GM12878 (cell line): ENCODE results near the gene DNAJC5G. TPM values are rescaled to one million over a fixed set of nuclear protein-coding genes. Genes with fewer than 3 reads are reported as not detected.

Source experiments
- ATAC-seq: fragments of 200-7000 bp; cut with Tn5 transposase; 3 replicates; pipeline ENCODE4 v1.9.1; 2020; ENCODE audit warnings: mild to moderate bottlenecking, moderate library complexity
- BruUV-seq: library from RNA; stranded (reverse); fragments of 400-500 nt; replicated peaks from 2 replicates; lab custom pipeline; 2021; lab: Mats Ljungman, UMichigan
- CTCF ChIA-PET: fragments of 300-600 bp; sonication (Branson Sonifier 250); formaldehyde crosslinking; extraction: SDS; loops from one replicate; lab custom pipeline; 2021; ENCODE audit warnings: inconsistent platforms; lab: Yijun Ruan, JAX
- POLR2A ChIA-PET: fragments of 350-600 bp; formaldehyde crosslinking; extraction: SDS; loops from one replicate; lab custom pipeline; 2021; ENCODE audit warnings: inconsistent platforms; lab: Charles Lee
- RAD21 ChIA-PET: fragments of 300-600 bp; sonication (Branson Sonifier 250); formaldehyde crosslinking; loops from one replicate; lab custom pipeline; 2023; ENCODE audit warnings: antibody characterized with exemption; ENCODE audit not compliant: unreplicated experiment; lab: Charles Lee
- SMC1A ChIA-PET: fragments of 300-600 bp; sonication (Branson Sonifier 250); formaldehyde crosslinking; loops from one replicate; lab custom pipeline; 2023; ENCODE audit not compliant: unreplicated experiment, uncharacterized antibody; lab: Charles Lee
- DNase-seq: peaks from one replicate; pipeline ENCODE4 v3.0.0-alpha.2; 2011; ENCODE audit warnings: low read depth, low spot score
- FAIRE-seq: peaks from 3 replicates; lab custom pipeline; 2011; peaks lifted over from hg19 to GRCh38; lab: Jason Lieb, UNC
- H2AFZ ChIP-seq: 2 replicates; pipeline ENCODE4 v1.6.0; 2011; ENCODE audit warnings: low read depth, low read length, control low read depth; ENCODE audit not compliant: control insufficient read depth
- H3K27ac ChIP-seq: 2 replicates; pipeline ENCODE4 v1.5.1; 2011; ENCODE audit warnings: control low read depth; ENCODE audit not compliant: control insufficient read depth, insufficient read depth
- H3K27me3 ChIP-seq, 2 experiments: replicated peaks in 1 of 2; 2 replicates each; pipeline versions ENCODE4 v1.6.0 to v1.6.1; 2011; ENCODE audit warnings: low read length in 1 of 2; ENCODE audit not compliant: control insufficient read depth in 2 of 2, insufficient read depth in 2 of 2
- H3K36me3 ChIP-seq, 2 experiments: 2 replicates each; pipeline ENCODE4 v1.5.1; 2011; ENCODE audit warnings: low read length in 1 of 2; ENCODE audit not compliant: control insufficient read depth in 2 of 2, insufficient read depth in 2 of 2
- H3K4me1 ChIP-seq: 2 replicates; pipeline ENCODE4 v1.6.1; 2011; ENCODE audit warnings: mild to moderate bottlenecking, low read length, moderate library complexity, mixed read lengths; ENCODE audit not compliant: control insufficient read depth, insufficient read depth
- H3K4me2 ChIP-seq: 2 replicates; pipeline ENCODE4 v1.6.0; 2011; ENCODE audit warnings: control low read depth; ENCODE audit not compliant: control insufficient read depth, insufficient read depth
- H3K4me3 ChIP-seq: fragments of 200-600 bp; sonication (generic); 2 replicates; pipeline ENCODE4 v1.5.1; 2016
- H3K79me2 ChIP-seq: 2 replicates; pipeline ENCODE4 v1.6.0; 2011; ENCODE audit warnings: low read length; ENCODE audit not compliant: control insufficient read depth, insufficient read depth
- H3K9ac ChIP-seq: 2 replicates; pipeline ENCODE4 v1.8.0; 2011; ENCODE audit warnings: low read length, control low read depth, mixed read lengths; ENCODE audit not compliant: control insufficient read depth, insufficient read depth
- H3K9me3 ChIP-seq: replicated peaks from 3 replicates; pipeline ENCODE4 v1.5.1; 2011; ENCODE audit warnings: mild to moderate bottlenecking, low read length; ENCODE audit not compliant: control insufficient read depth, insufficient read depth
- H4K20me1 ChIP-seq: 2 replicates; pipeline ENCODE4 v1.6.0; 2011; ENCODE audit not compliant: control insufficient read depth, insufficient read depth
- BMI1 ChIP-seq: fragments of 450-650 bp; IDR thresholded peaks from 2 replicates; pipeline ENCODE4 v1.6.1; 2016; ENCODE audit warnings: mild to moderate bottlenecking, moderate library complexity, borderline replicate concordance
- CHD2 ChIP-seq: IDR thresholded peaks from 2 replicates; pipeline ENCODE4 v1.6.1; 2011; ENCODE audit warnings: low read depth, low read length, improper control_type of control experiment, borderline replicate concordance
- CHD4 ChIP-seq: fragments of 200-600 bp; sonication (generic); IDR thresholded peaks from 2 replicates; pipeline ENCODE4 v1.6.1; 2016; ENCODE audit warnings: mild to moderate bottlenecking
- EP300 ChIP-seq, 2 experiments: fragments of 150-350 bp in 1 of 2; IDR thresholded peaks; 2 replicates each; pipeline ENCODE4 v1.6.1; 2011 to 2012; ENCODE audit warnings: low read depth in 2 of 2, low read length in 2 of 2, borderline replicate concordance in 1 of 2, improper control_type of control experiment in 1 of 2, inconsistent platforms in 1 of 2; ENCODE audit not compliant: control insufficient read depth in 1 of 2
- HDAC2 ChIP-seq: fragments of 200-600 bp; sonication (generic); IDR thresholded peaks from 2 replicates; pipeline ENCODE4 v1.6.1; 2017
- NBN ChIP-seq: fragments of 450-650 bp; IDR thresholded peaks from 2 replicates; pipeline ENCODE4 v1.6.1; 2016
- SREBF2 ChIP-seq: IDR thresholded peaks from 2 replicates; pipeline ENCODE4 v1.6.1; 2012; ENCODE audit warnings: mild to moderate bottlenecking, low read length
- WGBS: methylation state at CpG from one replicate; pipeline ENCODE4 v1.1.6; 2016; ENCODE audit warnings: low lambda C conversion rate; ENCODE audit not compliant: insufficient replicate concordance, insufficient coverage; ENCODE audit errors: missing lambda C conversion rate; 5-methylcytosine and 5-hydroxymethylcytosine counted together
- in situ Hi-C: fragments of 300-500 bp; cut with MboI; formaldehyde crosslinking; loops from 9 replicates; pipeline ENCODE4 v1.14.3; 2018; ENCODE audit warnings: mixed read lengths
- intact Hi-C: fragments of 100-400 bp; cut with micrococcal nuclease; formaldehyde crosslinking; loops from one replicate; pipeline ENCODE4 v1.14.2; 2022; ENCODE audit not compliant: unreplicated experiment
- polyA plus RNA-seq, 11 experiments: library from polyadenylated mRNA; depleted of rRNA in 4 of 11; unstranded in 6 of 11; stranded (reverse) in 5 of 11; fragments of >200 nt; fragmentation: Nextera tagmentation in 4 of 11; fragmentation: Illumina TruSeq in 1 of 11; extraction: Ambion mirVana in 4 of 11; extraction: Trizol in 1 of 11; gene quantifications; 1 replicate in 1 of 11; 2 replicates in 10 of 11; pipeline versions ENCODE4 v1.2.1 to v1.2.3, GENCODE V29; 2011 to 2016; ENCODE audit warnings: inconsistent platforms in 2 of 11, missing spikeins in 2 of 11, low read depth in 1 of 11
- total RNA-seq, 4 experiments: library from RNA; depleted of rRNA in 3 of 4; stranded (reverse); fragments of >200 nt in 3 of 4; fragmentation: Illumina TruSeq in 1 of 4; extraction: Trizol in 1 of 4; gene quantifications; 2 replicates each; pipeline versions ENCODE4 v1.2.1 to v1.2.3, GENCODE V29; 2013 to 2021
- TF ChIP-seq, protein P1 (sequence below): fragments of 450-650 bp; IDR thresholded peaks from 2 replicates; pipeline ENCODE4 v1.6.1; 2017; ENCODE audit warnings: low read depth, mild to moderate bottlenecking, moderate library complexity
- TF ChIP-seq, protein P2 (sequence below): fragments of 450-650 bp; IDR thresholded peaks from 2 replicates; pipeline ENCODE4 v1.6.1; 2014; ENCODE audit warnings: mild to moderate bottlenecking

Gene DNAJC5G
- total and polyA plus RNA-seq, 10 of the 15 experiments (the other 5 are each of a cell fraction or from before 2014, with no cell fraction given): not detected

DNA sequence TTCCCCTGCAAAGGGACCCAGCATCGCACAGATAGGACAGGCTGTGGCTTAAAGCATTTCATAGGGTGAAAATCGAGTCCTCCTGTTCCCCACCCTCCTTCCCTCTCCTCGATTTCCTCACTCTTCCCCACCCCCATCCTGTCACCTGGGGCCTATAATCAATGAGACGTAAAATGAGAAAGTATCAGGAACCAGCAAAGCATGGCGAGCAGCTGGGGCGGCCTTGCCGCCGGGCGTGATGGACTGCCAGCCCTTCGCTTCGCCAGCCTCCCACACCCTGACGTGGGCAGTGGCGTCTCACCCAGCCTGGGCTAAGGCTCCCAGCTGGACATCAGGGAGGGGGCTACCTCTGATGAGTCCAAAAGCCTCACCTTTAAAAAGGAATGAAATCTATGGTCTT lies 23.5 kb upstream of the DNAJC5G start:
- 49% methylated on average over 13 of the region's 13 CpGs for WGBS
- H3K4me3 ChIP-seq: no peak overlapping the region
- H3K27me3 ChIP-seq: peaks cover 2 to 6% of the 10 kb centered on the region in 2 experiments; a peak in 3 of 4 replicates
- H3K9me3 ChIP-seq: no peaks in the 10 kb centered on the region
- no peak overlapping the region for H3K9ac ChIP-seq
- no peak overlapping the region for H2AFZ ChIP-seq
- intact Hi-C loops (no loop called here), in situ Hi-C loops (no loop called here)
- H3K27ac ChIP-seq: no peak overlapping the region
- no peaks in the 10 kb centered on the region for H4K20me1 ChIP-seq
- H3K79me2 ChIP-seq: no peaks in the 10 kb centered on the region
- ATAC-seq (no peak), FAIRE-seq (no peak), DNase-seq (no peak)
- no TSS peak for BruUV-seq
- H3K36me3 ChIP-seq: no peaks in the 10 kb centered on the region
- ChIA-PET POLR2A (no interaction called here), CTCF (interaction anchor here (0.6 to 5.0 kb wide), 4 partner anchors 24 to 154 kb away, joined by 3 to 58 read pairs (median 8); partner anchors contain the start of gene TRIM54), SMC1A (interaction anchor here (1.2 to 1.6 kb wide), 2 partner anchors 29 to 51 kb away, joined by 3 to 7 read pairs; no protein-coding TSS in a partner anchor), RAD21 (interaction anchor here (1.5 kb wide), 1 partner anchor 27 kb away, joined by 8 read pairs; no protein-coding TSS in a partner anchor)
- H3K4me1 ChIP-seq: no peaks in the 10 kb centered on the region
- no peak overlapping the region for H3K4me2 ChIP-seq
- TF ChIP-seq EP300 (IDR thresholded peaks at IDR 0.05; ENCODE audit: borderline replicate concordance in 1 of 2, control insufficient read depth in 1 of 2, low read depth in 2 of 2, low read length in 2 of 2): no peak
- no peak for TF ChIP-seq BMI1
- no peak for TF ChIP-seq HDAC2
- TF ChIP-seq, protein P1, sequence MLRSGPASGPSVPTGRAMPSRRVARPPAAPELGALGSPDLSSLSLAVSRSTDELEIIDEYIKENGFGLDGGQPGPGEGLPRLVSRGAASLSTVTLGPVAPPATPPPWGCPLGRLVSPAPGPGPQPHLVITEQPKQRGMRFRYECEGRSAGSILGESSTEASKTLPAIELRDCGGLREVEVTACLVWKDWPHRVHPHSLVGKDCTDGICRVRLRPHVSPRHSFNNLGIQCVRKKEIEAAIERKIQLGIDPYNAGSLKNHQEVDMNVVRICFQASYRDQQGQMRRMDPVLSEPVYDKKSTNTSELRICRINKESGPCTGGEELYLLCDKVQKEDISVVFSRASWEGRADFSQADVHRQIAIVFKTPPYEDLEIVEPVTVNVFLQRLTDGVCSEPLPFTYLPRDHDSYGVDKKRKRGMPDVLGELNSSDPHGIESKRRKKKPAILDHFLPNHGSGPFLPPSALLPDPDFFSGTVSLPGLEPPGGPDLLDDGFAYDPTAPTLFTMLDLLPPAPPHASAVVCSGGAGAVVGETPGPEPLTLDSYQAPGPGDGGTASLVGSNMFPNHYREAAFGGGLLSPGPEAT: no peak
- TF ChIP-seq CHD2: no peak
- no peak for TF ChIP-seq CHD4
- TF ChIP-seq NBN: no peak
- TF ChIP-seq, protein P2, sequence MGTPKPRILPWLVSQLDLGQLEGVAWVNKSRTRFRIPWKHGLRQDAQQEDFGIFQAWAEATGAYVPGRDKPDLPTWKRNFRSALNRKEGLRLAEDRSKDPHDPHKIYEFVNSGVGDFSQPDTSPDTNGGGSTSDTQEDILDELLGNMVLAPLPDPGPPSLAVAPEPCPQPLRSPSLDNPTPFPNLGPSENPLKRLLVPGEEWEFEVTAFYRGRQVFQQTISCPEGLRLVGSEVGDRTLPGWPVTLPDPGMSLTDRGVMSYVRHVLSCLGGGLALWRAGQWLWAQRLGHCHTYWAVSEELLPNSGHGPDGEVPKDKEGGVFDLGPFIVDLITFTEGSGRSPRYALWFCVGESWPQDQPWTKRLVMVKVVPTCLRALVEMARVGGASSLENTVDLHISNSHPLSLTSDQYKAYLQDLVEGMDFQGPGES: no peak
- no peak for TF ChIP-seq SREBF2
